MM.1S (cell line): ENCODE results near the gene CYP4F2.

Experiments used
- EZH2 ChIP-seq: fragments of 300-600 bp; sonication (generic); optimal IDR thresholded peaks from 2 replicates; pipeline ENCODE3; 2017; ENCODE audit warnings: low read depth, mild to moderate bottlenecking, antibody characterized with exemption, low read length, mixed read lengths
- EZH2phosphoT487 ChIP-seq: fragments of 300-600 bp; sonication (generic); IDR thresholded peaks from 2 replicates; pipeline ENCODE4 v1.6.1; 2018; ENCODE audit warnings: antibody characterized with exemption, low read length
- TF ChIP-seq, protein P1 (sequence below): fragments of 300-600 bp; sonication (generic); IDR thresholded peaks from 2 replicates; pipeline ENCODE4 v1.5.1; 2016; ENCODE audit warnings: antibody characterized with exemption, low read length, mixed read lengths

DNA sequence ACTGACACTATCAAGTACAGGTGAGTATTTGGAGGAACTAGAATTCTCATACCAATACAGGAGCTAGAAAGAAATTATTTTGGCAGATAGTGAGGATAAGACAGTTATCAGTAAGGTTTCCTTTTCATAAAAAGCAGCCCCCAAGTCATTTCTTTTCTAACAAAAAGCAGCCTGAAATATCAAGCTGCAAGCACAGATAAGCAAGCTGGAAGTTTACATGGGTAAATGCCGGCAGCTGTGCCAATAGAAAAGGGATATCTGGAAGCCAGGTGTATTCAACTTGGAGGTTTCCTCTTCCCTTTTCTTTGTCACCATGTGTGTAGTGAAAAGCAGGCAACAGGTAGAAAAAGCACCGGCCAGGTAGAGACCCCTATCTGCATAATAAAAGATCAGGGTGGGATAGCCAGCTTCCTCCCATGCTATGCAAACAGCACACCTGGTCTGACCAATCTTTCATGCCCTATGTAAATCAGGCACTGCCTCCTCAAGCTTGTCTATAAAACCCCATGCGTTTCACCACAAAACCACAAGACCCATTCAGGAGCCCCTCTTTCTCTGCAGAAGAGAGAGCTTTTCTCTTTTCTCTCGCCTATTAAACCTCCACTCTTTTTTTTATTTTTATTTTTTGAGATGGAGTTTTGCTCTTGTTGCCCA, 22.9 kb downstream of the CYP4F2 start:
- TF ChIP-seq, protein P1, sequence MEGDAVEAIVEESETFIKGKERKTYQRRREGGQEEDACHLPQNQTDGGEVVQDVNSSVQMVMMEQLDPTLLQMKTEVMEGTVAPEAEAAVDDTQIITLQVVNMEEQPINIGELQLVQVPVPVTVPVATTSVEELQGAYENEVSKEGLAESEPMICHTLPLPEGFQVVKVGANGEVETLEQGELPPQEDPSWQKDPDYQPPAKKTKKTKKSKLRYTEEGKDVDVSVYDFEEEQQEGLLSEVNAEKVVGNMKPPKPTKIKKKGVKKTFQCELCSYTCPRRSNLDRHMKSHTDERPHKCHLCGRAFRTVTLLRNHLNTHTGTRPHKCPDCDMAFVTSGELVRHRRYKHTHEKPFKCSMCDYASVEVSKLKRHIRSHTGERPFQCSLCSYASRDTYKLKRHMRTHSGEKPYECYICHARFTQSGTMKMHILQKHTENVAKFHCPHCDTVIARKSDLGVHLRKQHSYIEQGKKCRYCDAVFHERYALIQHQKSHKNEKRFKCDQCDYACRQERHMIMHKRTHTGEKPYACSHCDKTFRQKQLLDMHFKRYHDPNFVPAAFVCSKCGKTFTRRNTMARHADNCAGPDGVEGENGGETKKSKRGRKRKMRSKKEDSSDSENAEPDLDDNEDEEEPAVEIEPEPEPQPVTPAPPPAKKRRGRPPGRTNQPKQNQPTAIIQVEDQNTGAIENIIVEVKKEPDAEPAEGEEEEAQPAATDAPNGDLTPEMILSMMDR = no peak
- TF ChIP-seq EZH2 (no peak), EZH2phosphoT487 (no peak)
